Osteoblast (primary cell): ENCODE results near the gene FN3KRP. TPM values are rescaled to one million over a fixed set of nuclear protein-coding genes. Genes with fewer than 3 reads are reported as not detected.

Experiments
- DNase-seq: peaks from one replicate; pipeline ENCODE4 v3.0.0; 2011; ENCODE audit warnings: low spot score, mixed read lengths; ENCODE audit not compliant: insufficient read length; ENCODE audit errors: missing footprints
- H2AFZ ChIP-seq: 2 replicates; pipeline ENCODE4 v1.6.0; 2011; ENCODE audit warnings: mild to moderate bottlenecking, low read length
- H3K27ac ChIP-seq: 2 replicates; pipeline ENCODE4 v1.5.1; 2011; ENCODE audit warnings: mild to moderate bottlenecking, low read depth, low read length, moderate library complexity
- H3K27me3 ChIP-seq: 2 replicates; pipeline ENCODE4 v1.6.0; 2012; ENCODE audit warnings: mild to moderate bottlenecking, control low read depth, inconsistent platforms, low read length, moderate library complexity; ENCODE audit not compliant: insufficient read depth
- H3K36me3 ChIP-seq: 2 replicates; pipeline ENCODE4 v1.5.1; 2011; ENCODE audit warnings: mild to moderate bottlenecking, low read length, control low read depth, moderate library complexity; ENCODE audit not compliant: insufficient read depth
- H3K4me1 ChIP-seq: 2 replicates; pipeline ENCODE4 v1.5.1; 2011; ENCODE audit warnings: mild to moderate bottlenecking, low read length, control low read depth, moderate library complexity; ENCODE audit not compliant: insufficient read depth
- H3K4me2 ChIP-seq: 2 replicates; pipeline ENCODE4 v1.6.0; 2011; ENCODE audit warnings: mild to moderate bottlenecking, low read length; ENCODE audit not compliant: insufficient read depth
- H3K4me3 ChIP-seq: fragments of 200-600 bp; sonication (generic); 3 replicates; pipeline ENCODE4 v1.5.1; 2012; ENCODE audit warnings: mild to moderate bottlenecking, low read length, inconsistent platforms; ENCODE audit not compliant: insufficient read depth
- H3K79me2 ChIP-seq: 2 replicates; pipeline ENCODE4 v1.6.0; 2012; ENCODE audit warnings: mild to moderate bottlenecking, low read length, control low read depth, inconsistent platforms; ENCODE audit not compliant: insufficient read depth
- H3K9me3 ChIP-seq: 2 replicates; pipeline ENCODE4 v1.5.1; 2011; ENCODE audit warnings: low read depth, low read length, control low read depth
- H4K20me1 ChIP-seq: 2 replicates; pipeline ENCODE4 v1.6.0; 2012; ENCODE audit warnings: mild to moderate bottlenecking, low read length, control low read depth; ENCODE audit not compliant: insufficient read depth
- CTCF ChIP-seq: IDR thresholded peaks from 2 replicates; pipeline ENCODE4 v1.5.1; 2011; ENCODE audit warnings: mild to moderate bottlenecking, low read depth, low read length, moderate library complexity; ENCODE audit errors: extremely low read depth
- small RNA-seq: library from RNA; depleted of rRNA; stranded (forward); fragments of <200 nt; gene quantifications from one replicate; pipeline ENCODE3, GENCODE V24; 2012
- total RNA-seq: library from RNA; depleted of rRNA; stranded (reverse); fragments of >200 nt; gene quantifications from 2 replicates; pipeline ENCODE4 v1.2.3, GENCODE V29; 2012

The FN3KRP gene
- total RNA-seq, 1 donor, result 10.1 TPM

- TF ChIP-seq CTCF, result peak; percentile 86
- Histone ChIP-seq H3K4me1 (no peaks in the 10 kb centered on the region), H3K27ac (no peak overlapping the region), H3K36me3 (peaks cover 3% of the 10 kb centered on the region), H3K4me3 (peak overlapping the region; percentile 51), H4K20me1 (no peaks in the 10 kb centered on the region), H3K27me3 (no peaks in the 10 kb centered on the region), H3K79me2 (peaks cover 4% of the 10 kb centered on the region), H2AFZ (peak overlapping the region; percentile 35), H3K4me2 (peak overlapping the region; percentile 74), H3K9me3 (no peaks in the 10 kb centered on the region)
- peak; percentile 99 for DNase-seq
These were observed 58.7 kb downstream of the FN3KRP start for GRCh38 chr17:82775001-82775823.

DNA sequence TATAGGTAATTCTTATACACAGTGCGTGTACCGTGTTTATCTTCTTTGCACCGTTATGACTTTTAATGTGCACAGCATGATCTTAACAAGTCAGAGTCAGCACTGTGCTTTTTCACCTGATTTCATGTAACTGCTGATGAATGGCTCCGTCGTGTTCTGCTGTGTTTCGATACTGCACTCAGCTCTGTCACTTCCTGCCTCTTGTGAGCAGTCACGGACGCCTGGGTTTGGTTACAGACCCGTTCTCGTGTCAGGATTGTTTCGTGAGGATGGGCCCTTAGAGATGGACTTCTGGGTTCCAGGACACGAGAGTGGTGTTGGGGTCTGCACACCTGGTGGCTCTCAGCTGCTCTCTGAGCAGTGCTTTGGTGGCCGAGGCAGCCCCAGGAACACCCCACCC, 59.9 kb downstream of the FN3KRP start:
- no peak for DNase-seq
- Histone ChIP-seq H3K27me3 (no peaks in the 10 kb centered on the region), H3K79me2 (peaks cover 4% of the 10 kb centered on the region), H3K36me3 (peaks cover 3% of the 10 kb centered on the region), H2AFZ (no peak overlapping the region), H3K4me2 (no peak overlapping the region), H3K4me1 (no peaks in the 10 kb centered on the region), H3K9me3 (no peaks in the 10 kb centered on the region), H3K27ac (no peak overlapping the region), H4K20me1 (no peaks in the 10 kb centered on the region), H3K4me3 (no peak overlapping the region)
- no peak for TF ChIP-seq CTCF

Small RNAs within 50 kb of the gene (small RNA-seq; reads per million reads assigned to genes)
- gene MIR4525, result not detected

Other genes starting within 250 kb of the FN3KRP start
- gene FOXK2, start 197.0 kb upstream of the FN3KRP start, total RNA-seq, result 26.8 and 29.3 TPM in 2 replicates
- 66.2 and 66.3 TPM in 2 replicates for gene WDR45B, start 68.3 kb upstream of the FN3KRP start, total RNA-seq
- gene RAB40B, start 18.0 kb upstream of the FN3KRP start, total RNA-seq, result 8.3 and 9.1 TPM in 2 replicates
- gene FN3K, start 18.9 kb downstream of the FN3KRP start, total RNA-seq, result 2.9 and 4.4 TPM in 2 replicates
- 28.0 and 29.0 TPM in 2 replicates for gene TBCD, start 35.4 kb downstream of the FN3KRP start, total RNA-seq
- not detected in 2 replicates for gene ZNF750, start 123.3 kb downstream of the FN3KRP start, total RNA-seq